C4-2B (cell line): Measurements from ENCODE around the gene HHIPL1.

Experiments used
- ZFX ChIP-seq: fragments of 450-650 bp; IDR thresholded peaks from 2 replicates; pipeline ENCODE4 v1.6.1; 2017
- TF ChIP-seq, protein P1 (sequence below): fragments of 450-650 bp; conservative IDR thresholded peaks from 2 replicates; pipeline ENCODE4 v1.5.1; 2017; ENCODE audit warnings: mild to moderate bottlenecking

DNA sequence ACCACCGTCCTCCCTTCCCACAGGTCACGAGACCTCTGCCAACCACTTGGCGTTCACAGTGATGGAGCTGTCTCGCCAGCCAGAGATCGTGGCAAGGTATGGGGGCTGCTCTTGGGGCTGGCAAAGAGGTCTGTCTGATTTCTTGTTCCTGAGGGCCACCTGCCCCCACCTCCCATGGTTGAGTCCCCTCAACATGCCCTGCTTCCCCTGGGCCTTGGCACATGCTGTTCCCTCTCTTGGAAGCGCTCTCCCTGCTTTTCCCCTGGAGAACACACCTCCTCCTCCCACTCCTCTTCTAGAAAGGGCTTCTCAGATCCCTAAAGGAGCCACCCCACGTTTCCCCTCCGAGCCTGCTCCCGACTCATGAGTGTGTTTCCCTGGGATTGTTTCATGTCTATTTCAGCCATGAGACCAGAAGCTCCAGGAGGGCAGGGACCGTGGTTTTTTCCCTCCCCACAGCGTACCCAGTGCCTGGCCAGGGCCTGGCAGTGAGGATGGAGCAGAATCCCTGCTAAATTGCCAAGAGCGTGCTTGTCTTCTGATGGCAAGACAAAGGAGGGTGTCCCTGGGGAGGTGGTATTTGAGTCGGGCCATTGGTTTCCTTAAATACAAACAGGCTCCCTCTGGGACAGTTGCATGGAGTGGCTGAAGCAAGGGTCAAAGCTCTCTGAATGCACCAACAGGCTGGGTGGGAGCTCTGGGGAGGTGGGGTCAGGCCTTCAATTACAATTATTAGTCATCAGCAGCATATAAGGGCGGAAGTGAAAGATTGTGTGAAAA is 73.3 kb downstream of the HHIPL1 start:
- TF ChIP-seq, protein P1, sequence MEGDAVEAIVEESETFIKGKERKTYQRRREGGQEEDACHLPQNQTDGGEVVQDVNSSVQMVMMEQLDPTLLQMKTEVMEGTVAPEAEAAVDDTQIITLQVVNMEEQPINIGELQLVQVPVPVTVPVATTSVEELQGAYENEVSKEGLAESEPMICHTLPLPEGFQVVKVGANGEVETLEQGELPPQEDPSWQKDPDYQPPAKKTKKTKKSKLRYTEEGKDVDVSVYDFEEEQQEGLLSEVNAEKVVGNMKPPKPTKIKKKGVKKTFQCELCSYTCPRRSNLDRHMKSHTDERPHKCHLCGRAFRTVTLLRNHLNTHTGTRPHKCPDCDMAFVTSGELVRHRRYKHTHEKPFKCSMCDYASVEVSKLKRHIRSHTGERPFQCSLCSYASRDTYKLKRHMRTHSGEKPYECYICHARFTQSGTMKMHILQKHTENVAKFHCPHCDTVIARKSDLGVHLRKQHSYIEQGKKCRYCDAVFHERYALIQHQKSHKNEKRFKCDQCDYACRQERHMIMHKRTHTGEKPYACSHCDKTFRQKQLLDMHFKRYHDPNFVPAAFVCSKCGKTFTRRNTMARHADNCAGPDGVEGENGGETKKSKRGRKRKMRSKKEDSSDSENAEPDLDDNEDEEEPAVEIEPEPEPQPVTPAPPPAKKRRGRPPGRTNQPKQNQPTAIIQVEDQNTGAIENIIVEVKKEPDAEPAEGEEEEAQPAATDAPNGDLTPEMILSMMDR, result no peak
- no peak for TF ChIP-seq ZFX
